ENCODE data around the gene FXR1. TPM values are rescaled to one million over a fixed set of nuclear protein-coding genes. Genes with fewer than 3 reads are reported as not detected.

FXR1 gene
- total RNA-seq, 4 donors from 2014 or later = 14.2 to 106 (median 58.9) TPM

- 85 to 87% methylated on average over 12 to 15 of the region's 15 CpGs for WGBS, 2 donors (ENCODE audit: low coverage in 1 of 2)
- Histone ChIP-seq H3K27me3 (no peaks in the 10 kb centered on the region), H3K36me3 (no peaks in the 10 kb centered on the region), H3K4me3 (no peak overlapping the region), H3K4me1 (no peaks in the 10 kb centered on the region), H3K27ac (no peak overlapping the region), H3K9me3 (no peaks in the 10 kb centered on the region)
- no peak for DNase-seq
- in situ Hi-C loops (cut with MboI; ENCODE audit: low pct_ligation_motif_present in 1 of 4, low pct_unique_long_range_greater_than_20kb in 1 of 4, low sequenced_read_pairs in 3 of 4) = no loop called here
- intact Hi-C loops (cut with DNase I; ENCODE audit: low total_unique reads) = no loop called here
- TF ChIP-seq POLR2AphosphoS5 (IDR thresholded peaks at IDR 0.05) (no peak), EP300 (IDR thresholded peaks at IDR 0.05; ENCODE audit: low read depth) (no peak), CTCF (IDR thresholded peaks at IDR 0.05) (no peak), POLR2A (IDR thresholded peaks at IDR 0.05) (no peak)
Measured at GRCh38 chr3:180881065-180881801, 31.2 kb upstream of the FXR1 start.

DNA sequence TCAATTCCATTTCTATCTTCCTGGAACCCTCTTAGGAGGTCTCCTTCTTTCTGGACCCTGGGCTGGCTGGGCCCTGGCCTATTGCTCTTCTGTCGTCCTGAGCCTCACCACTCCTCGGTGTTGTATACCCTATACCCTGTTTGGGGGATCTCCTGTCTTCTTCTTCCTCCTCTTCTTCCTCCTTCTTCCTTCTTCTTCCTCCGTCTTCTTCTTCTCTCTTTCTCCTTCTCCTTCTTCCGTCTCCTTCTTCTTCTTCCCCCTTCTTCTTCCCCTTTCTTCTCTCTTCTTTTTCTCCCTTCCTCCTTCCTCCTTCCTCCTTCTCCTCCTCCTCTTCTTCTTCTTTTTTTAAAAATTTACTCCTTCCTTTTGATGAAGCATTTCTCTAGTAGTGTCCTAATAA, 30.4 kb upstream of the FXR1 start:
- Histone ChIP-seq H3K27me3 (no peaks in the 10 kb centered on the region), H3K4me1 (no peaks in the 10 kb centered on the region), H3K27ac (no peak overlapping the region), H3K9me3 (no peaks in the 10 kb centered on the region), H3K4me3 (no peak overlapping the region), H3K36me3 (no peaks in the 10 kb centered on the region)
- intact Hi-C loops (cut with DNase I; ENCODE audit: low total_unique reads) (no loop called here), in situ Hi-C loops (cut with MboI; ENCODE audit: low pct_ligation_motif_present in 1 of 4, low pct_unique_long_range_greater_than_20kb in 1 of 4, low sequenced_read_pairs in 3 of 4) (no loop called here)
- WGBS, 2 donors (ENCODE audit: low coverage in 1 of 2) = 83 to 87% methylated on average over 4 of the region's 4 CpGs
- TF ChIP-seq POLR2AphosphoS5 (IDR thresholded peaks at IDR 0.05) = no peak
- no peak for TF ChIP-seq CTCF (IDR thresholded peaks at IDR 0.05)
- no peak for TF ChIP-seq POLR2A (IDR thresholded peaks at IDR 0.05)
- TF ChIP-seq EP300 (IDR thresholded peaks at IDR 0.05; ENCODE audit: low read depth) = no peak
- no peak for DNase-seq

DNA sequence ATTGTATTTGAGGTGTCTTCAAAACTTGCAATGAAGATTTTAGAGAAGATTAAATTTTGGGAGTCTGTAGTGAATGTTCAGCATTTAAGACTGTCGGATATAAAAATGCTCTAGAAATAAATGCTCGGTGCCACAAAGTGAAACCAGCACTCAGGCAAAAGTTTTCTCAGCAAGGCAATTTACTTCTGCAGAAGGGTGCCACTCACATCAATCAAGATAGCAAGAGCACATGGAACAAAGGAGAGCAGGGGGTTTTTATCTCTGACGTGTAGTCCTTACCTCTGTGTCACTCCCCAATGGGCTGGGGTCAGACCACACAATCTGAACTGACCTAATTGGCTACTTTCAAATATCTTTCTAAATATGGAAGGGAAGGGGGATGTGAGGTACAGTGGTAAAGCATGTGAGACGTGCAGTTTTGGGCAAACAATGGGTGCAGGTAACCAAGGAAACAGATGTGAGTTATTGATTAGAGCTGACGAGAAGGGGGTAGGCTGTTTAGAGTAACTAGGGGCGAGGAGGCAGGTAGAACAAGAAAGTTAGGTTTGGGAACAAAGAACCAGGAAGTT, 23.4 kb upstream of the FXR1 start:
- intact Hi-C loops (cut with DNase I; ENCODE audit: low total_unique reads) (no loop called here), in situ Hi-C loops (cut with MboI; ENCODE audit: low pct_ligation_motif_present in 1 of 4, low pct_unique_long_range_greater_than_20kb in 1 of 4, low sequenced_read_pairs in 3 of 4) (no loop called here)
- TF ChIP-seq EP300 (IDR thresholded peaks at IDR 0.05; ENCODE audit: low read depth) (no peak), POLR2AphosphoS5 (IDR thresholded peaks at IDR 0.05) (no peak), CTCF (IDR thresholded peaks at IDR 0.05) (no peak), POLR2A (IDR thresholded peaks at IDR 0.05) (no peak)
- Histone ChIP-seq H3K4me1 (no peaks in the 10 kb centered on the region), H3K27me3 (no peaks in the 10 kb centered on the region), H3K4me3 (no peak overlapping the region), H3K27ac (no peak overlapping the region), H3K36me3 (no peaks in the 10 kb centered on the region), H3K9me3 (peaks cover 12 to 14% of the 10 kb centered on the region in 2 donors)
- DNase-seq = no peak
- WGBS, 2 donors (ENCODE audit: low coverage in 1 of 2) = 67 to 70% methylated on average over 6 of the region's 6 CpGs

DNA sequence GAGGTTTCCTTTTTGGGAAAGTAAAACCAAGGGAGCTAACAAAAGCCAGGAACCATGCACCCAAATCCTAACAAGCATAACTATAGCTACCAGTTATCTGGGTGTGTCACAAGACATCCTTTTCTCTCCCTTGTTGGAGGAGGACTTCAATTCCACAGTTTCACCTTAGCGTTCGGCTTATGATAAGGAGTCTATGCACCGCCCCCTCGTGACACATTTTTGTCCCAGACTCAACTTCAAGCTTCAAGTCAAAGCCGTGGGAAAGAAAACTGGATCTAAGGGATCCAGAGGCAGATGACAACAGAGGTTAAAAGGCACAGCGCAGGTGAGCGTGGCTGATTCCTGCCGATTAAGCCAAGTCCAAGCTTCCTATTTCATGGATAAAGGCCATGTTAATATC, 13.9 kb upstream of the FXR1 start:
- H3K4me3 ChIP-seq = no peak overlapping the region
- 93 to 94% methylated on average over 8 of the region's 8 CpGs for WGBS, 2 donors (ENCODE audit: low coverage in 1 of 2)
- intact Hi-C loops (cut with DNase I; ENCODE audit: low total_unique reads) = no loop called here
- H3K36me3 ChIP-seq = no peaks in the 10 kb centered on the region
- H3K4me1 ChIP-seq = no peaks in the 10 kb centered on the region
- TF ChIP-seq CTCF (IDR thresholded peaks at IDR 0.05) (no peak), EP300 (IDR thresholded peaks at IDR 0.05; ENCODE audit: low read depth) (no peak), POLR2AphosphoS5 (IDR thresholded peaks at IDR 0.05) (no peak), POLR2A (IDR thresholded peaks at IDR 0.05) (no peak)
- no peak overlapping the region for H3K27ac ChIP-seq
- H3K27me3 ChIP-seq = no peaks in the 10 kb centered on the region
- no peak for DNase-seq
- no peaks in the 10 kb centered on the region for H3K9me3 ChIP-seq
- in situ Hi-C loops (cut with MboI; ENCODE audit: low pct_ligation_motif_present in 1 of 4, low pct_unique_long_range_greater_than_20kb in 1 of 4, low sequenced_read_pairs in 3 of 4) = no loop called here
